ENCODE results near the gene HOXA3. TPM values are rescaled to one million over a fixed set of nuclear protein-coding genes. Genes with fewer than 3 reads are reported as not detected.

Gene HOXA3
- total and polyA plus RNA-seq, 2 experiments from 2014 or later = 0.83 to 4.1 TPM

- H3K36me3 ChIP-seq (replicated peaks; ENCODE audit: insufficient read depth, low read depth) = no peaks in the 10 kb centered on the region
- WGBS (ENCODE audit: low lambda C conversion rate, missing lambda C conversion rate) = 54% methylated on average over 6 of the region's 6 CpGs
- H3K4me1 ChIP-seq (ENCODE audit: insufficient read depth) = peaks cover 9% of the 10 kb centered on the region
- H3K27me3 ChIP-seq = peaks cover 97% of the 10 kb centered on the region
- H4K20me1 ChIP-seq (ENCODE audit: insufficient read depth, poor library complexity, severe bottlenecking) = no peaks in the 10 kb centered on the region
- H3K79me2 ChIP-seq = peaks cover 8% of the 10 kb centered on the region
- no peak for DNase-seq (ENCODE audit: low spot score)
- TF ChIP-seq EZH2 (IDR thresholded peaks at IDR 0.05; ENCODE audit: borderline replicate concordance) = no peak
- TF ChIP-seq CTCF (IDR thresholded peaks at IDR 0.05; ENCODE audit: poor library complexity) = no peak
- TF ChIP-seq EZH2phosphoT487 (IDR thresholded peaks at IDR 0.05; ENCODE audit: low read depth, severe bottlenecking, unreplicated experiment) = no peak
- H3K4me2 ChIP-seq = no peak overlapping the region
- no peaks in the 10 kb centered on the region for H3K9me3 ChIP-seq (ENCODE audit: low read depth)
- H3K27ac ChIP-seq = no peak overlapping the region
- no peak overlapping the region for H3K4me3 ChIP-seq
- H2AFZ ChIP-seq = no peak overlapping the region
- no peaks in the 10 kb centered on the region for H3K9me2 ChIP-seq (replicated peaks; ENCODE audit: insufficient read depth)
These were observed 59.0 kb downstream of the HOXA3 start for GRCh38 chr7:27093184-27093895.

GRCh38 chr7:27092819-27093110 is 59.6 kb downstream of the HOXA3 start:
- no peaks in the 10 kb centered on the region for H3K36me3 ChIP-seq (replicated peaks; ENCODE audit: insufficient read depth, low read depth)
- 85% methylated on average over 1 of the region's 1 CpG for WGBS (ENCODE audit: low lambda C conversion rate, missing lambda C conversion rate)
- H3K4me2 ChIP-seq = no peak overlapping the region
- peaks cover 4% of the 10 kb centered on the region for H3K4me1 ChIP-seq (ENCODE audit: insufficient read depth)
- H3K79me2 ChIP-seq = peaks cover 4% of the 10 kb centered on the region
- TF ChIP-seq CTCF (IDR thresholded peaks at IDR 0.05; ENCODE audit: poor library complexity) (no peak), EZH2 (IDR thresholded peaks at IDR 0.05; ENCODE audit: borderline replicate concordance) (no peak), EZH2phosphoT487 (IDR thresholded peaks at IDR 0.05; ENCODE audit: low read depth, severe bottlenecking, unreplicated experiment) (no peak)
- no peaks in the 10 kb centered on the region for H3K9me3 ChIP-seq (ENCODE audit: low read depth)
- no peaks in the 10 kb centered on the region for H3K9me2 ChIP-seq (replicated peaks; ENCODE audit: insufficient read depth)
- no peak for DNase-seq (ENCODE audit: low spot score)
- no peak overlapping the region for H3K27ac ChIP-seq
- peaks cover 91% of the 10 kb centered on the region for H3K27me3 ChIP-seq
- no peak overlapping the region for H2AFZ ChIP-seq
- H3K4me3 ChIP-seq = no peak overlapping the region
- H4K20me1 ChIP-seq (ENCODE audit: insufficient read depth, poor library complexity, severe bottlenecking) = no peaks in the 10 kb centered on the region

GRCh38 chr7:27091941-27092818 is 60.2 kb downstream of the HOXA3 start:
- H3K27ac ChIP-seq = no peak overlapping the region
- WGBS (ENCODE audit: low lambda C conversion rate, missing lambda C conversion rate) = 40% methylated on average over 9 of the region's 9 CpGs

More at GRCh38 chr7:27091941-27092818, 60.2 kb downstream of the HOXA3 start:
- no peaks in the 10 kb centered on the region for H3K9me2 ChIP-seq (replicated peaks; ENCODE audit: insufficient read depth)
- H3K4me1 ChIP-seq (ENCODE audit: insufficient read depth) = peaks cover 4% of the 10 kb centered on the region
- peaks cover 90% of the 10 kb centered on the region for H3K27me3 ChIP-seq
- no peaks in the 10 kb centered on the region for H3K79me2 ChIP-seq
- no peaks in the 10 kb centered on the region for H3K36me3 ChIP-seq (replicated peaks; ENCODE audit: insufficient read depth, low read depth)
- no peak for DNase-seq (ENCODE audit: low spot score)
- no peak overlapping the region for H3K4me3 ChIP-seq
- TF ChIP-seq EZH2phosphoT487 (IDR thresholded peaks at IDR 0.05; ENCODE audit: low read depth, severe bottlenecking, unreplicated experiment) = no peak
- TF ChIP-seq EZH2 (IDR thresholded peaks at IDR 0.05; ENCODE audit: borderline replicate concordance) = no peak
- no peak for TF ChIP-seq CTCF (IDR thresholded peaks at IDR 0.05; ENCODE audit: poor library complexity)
- H3K4me2 ChIP-seq = no peak overlapping the region
- H4K20me1 ChIP-seq (ENCODE audit: insufficient read depth, poor library complexity, severe bottlenecking) = no peaks in the 10 kb centered on the region
- no peaks in the 10 kb centered on the region for H3K9me3 ChIP-seq (ENCODE audit: low read depth)
- H2AFZ ChIP-seq = no peak overlapping the region

All from hepatocyte (in vitro differentiated cells).